ENCODE data around the gene HBA2. TPM values are rescaled to one million over a fixed set of nuclear protein-coding genes. Genes with fewer than 3 reads are reported as not detected.
"Not testable (repeated sequence)": the region's sequence is repeated elsewhere in the genome, so short reads cannot be mapped to it uniquely, and the experiment has no call there.

The HBA2 gene
- 232 TPM for total RNA-seq
- long read RNA-seq, transcript HBA2-201 (3 exons, 576 nt) = major isoform, 62 of 71 reads
- long read RNA-seq, transcript HBA2-203 (2 exons, 640 nt) = minor isoform, 9 of 71 reads
- long read RNA-seq, partial matches to known transcripts = 0 of 71 reads
- long read RNA-seq, other reads (novel, unspliced or antisense) = 0 of 71 reads

DNA sequence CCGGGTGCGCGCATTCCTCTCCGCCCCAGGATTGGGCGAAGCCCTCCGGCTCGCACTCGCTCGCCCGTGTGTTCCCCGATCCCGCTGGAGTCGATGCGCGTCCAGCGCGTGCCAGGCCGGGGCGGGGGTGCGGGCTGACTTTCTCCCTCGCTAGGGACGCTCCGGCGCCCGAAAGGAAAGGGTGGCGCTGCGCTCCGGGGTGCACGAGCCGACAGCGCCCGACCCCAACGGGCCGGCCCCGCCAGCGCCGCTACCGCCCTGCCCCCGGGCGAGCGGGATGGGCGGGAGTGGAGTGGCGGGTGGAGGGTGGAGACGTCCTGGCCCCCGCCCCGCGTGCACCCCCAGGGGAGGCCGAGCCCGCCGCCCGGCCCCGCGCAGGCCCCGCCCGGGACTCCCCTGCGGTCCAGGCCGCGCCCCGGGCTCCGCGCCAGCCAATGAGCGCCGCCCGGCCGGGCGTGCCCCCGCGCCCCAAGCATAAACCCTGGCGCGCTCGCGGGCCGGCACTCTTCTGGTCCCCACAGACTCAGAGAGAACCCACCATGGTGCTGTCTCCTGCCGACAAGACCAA lies at the start of gene HBA2:
Gene HBA2, plus strand, starts transcription at position 503 of the 568 bp plus-strand sequence. Its CDS starts 37 bp downstream, at position 540.
- H3K4me3 ChIP-seq; ATAC-seq; H3K9me3 ChIP-seq; DNase-seq; H3K27ac ChIP-seq; intact Hi-C loops (cut with DNase I); H3K36me3 ChIP-seq; H3K4me1 ChIP-seq: not testable (repeated sequence)
- peaks cover 69% of the 10 kb centered on the region for H3K27me3 ChIP-seq (ENCODE audit: low read depth)

DNA sequence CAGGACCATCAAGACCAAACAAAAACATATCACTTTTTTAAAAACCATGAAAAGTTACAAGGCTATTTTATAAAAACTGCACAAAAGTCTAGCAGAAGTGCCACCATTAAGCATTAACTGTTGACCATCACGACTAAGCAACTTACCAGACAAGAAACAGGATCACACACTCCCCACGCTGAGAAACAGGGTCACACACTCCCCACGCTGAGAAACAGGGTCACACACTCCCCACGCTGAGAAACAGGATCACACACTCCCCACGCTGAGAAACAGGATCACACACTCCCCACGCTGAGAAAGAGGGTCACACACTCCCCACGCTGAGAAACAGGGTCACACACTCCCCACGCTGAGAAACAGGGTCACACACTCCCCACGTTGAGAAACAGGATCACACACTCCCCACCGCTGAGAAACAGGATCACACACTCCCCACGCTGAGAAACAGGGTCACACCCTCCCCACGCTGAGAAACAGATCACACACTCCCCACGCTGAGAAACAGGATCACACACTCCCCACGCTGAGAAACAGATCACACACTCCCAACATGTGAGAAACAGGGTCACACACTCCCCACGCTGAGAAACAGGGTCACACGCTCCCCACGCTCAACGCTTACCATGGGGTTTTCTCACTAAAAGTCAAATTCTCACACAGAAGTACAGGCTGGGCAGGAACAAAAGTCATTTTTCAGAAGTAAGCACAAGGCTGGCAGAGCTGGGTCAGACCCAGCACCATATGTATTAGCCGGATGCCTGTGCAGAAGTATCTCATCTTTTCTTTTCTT lies 48.9 kb upstream of the HBA2 start:
- ATAC-seq; intact Hi-C loops (cut with DNase I); H3K27ac ChIP-seq; H3K4me1 ChIP-seq; DNase-seq; H3K27me3 ChIP-seq (ENCODE audit: low read depth); H3K9me3 ChIP-seq; H3K4me3 ChIP-seq: not testable (repeated sequence)
- peaks cover 22% of the 10 kb centered on the region for H3K36me3 ChIP-seq

DNA sequence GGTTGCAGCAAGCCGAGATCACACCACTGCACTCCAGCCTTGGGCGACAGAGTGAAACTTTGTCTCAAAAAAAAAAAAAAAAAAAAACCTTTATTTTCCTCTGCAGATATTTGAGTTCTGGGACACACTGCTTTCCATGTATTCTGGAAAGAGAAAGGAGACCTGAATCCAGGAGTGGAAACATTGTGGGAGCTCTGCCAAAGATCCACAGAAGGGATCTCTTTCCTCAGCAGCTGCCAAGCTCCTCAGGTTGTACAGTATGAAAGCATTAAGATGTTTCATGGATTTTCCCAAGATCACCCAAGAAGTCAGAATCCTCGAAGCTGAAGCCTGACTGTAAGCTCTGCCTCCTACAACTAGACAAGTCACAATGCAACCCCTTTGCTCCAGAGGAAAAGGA lies 47.7 kb upstream of the HBA2 start:
- Histone ChIP-seq H3K4me3 (no peak overlapping the region), H3K36me3 (peaks cover 22% of the 10 kb centered on the region), H3K4me1 (no peaks in the 10 kb centered on the region), H3K27ac (no peak overlapping the region), H3K9me3 (no peaks in the 10 kb centered on the region), H3K27me3 (ENCODE audit: low read depth) (no peaks in the 10 kb centered on the region)
- no peak for ATAC-seq
- TF ChIP-seq, protein P1, sequence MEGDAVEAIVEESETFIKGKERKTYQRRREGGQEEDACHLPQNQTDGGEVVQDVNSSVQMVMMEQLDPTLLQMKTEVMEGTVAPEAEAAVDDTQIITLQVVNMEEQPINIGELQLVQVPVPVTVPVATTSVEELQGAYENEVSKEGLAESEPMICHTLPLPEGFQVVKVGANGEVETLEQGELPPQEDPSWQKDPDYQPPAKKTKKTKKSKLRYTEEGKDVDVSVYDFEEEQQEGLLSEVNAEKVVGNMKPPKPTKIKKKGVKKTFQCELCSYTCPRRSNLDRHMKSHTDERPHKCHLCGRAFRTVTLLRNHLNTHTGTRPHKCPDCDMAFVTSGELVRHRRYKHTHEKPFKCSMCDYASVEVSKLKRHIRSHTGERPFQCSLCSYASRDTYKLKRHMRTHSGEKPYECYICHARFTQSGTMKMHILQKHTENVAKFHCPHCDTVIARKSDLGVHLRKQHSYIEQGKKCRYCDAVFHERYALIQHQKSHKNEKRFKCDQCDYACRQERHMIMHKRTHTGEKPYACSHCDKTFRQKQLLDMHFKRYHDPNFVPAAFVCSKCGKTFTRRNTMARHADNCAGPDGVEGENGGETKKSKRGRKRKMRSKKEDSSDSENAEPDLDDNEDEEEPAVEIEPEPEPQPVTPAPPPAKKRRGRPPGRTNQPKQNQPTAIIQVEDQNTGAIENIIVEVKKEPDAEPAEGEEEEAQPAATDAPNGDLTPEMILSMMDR (IDR thresholded peaks at IDR 0.05) = no peak
- no peak for DNase-seq
- intact Hi-C loops (cut with DNase I) = no loop called here

DNA sequence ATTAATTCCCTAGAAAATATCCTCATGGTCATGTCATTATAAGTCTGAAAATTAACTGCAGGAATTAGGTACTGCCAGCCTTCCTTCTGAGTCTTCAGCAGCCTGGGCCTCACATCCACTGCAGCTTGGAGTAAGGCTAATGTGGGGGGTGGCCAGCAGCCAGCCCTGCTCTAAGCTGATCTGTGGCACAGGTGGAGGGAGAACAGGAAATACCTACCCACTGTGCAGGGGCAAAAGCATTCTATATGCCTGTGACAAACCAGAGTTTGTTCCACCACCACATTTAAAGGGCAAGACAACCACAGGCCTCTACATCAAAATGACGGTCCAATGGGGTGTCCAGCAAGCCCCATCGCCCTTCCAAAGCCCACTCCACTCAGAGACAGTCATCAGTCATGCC lies 43.6 kb upstream of the HBA2 start:
- no peaks in the 10 kb centered on the region for H3K27me3 ChIP-seq (ENCODE audit: low read depth)
- H3K36me3 ChIP-seq = peaks cover 9% of the 10 kb centered on the region
- ATAC-seq = no peak
- no peaks in the 10 kb centered on the region for H3K4me1 ChIP-seq
- intact Hi-C loops (cut with DNase I) = no loop called here
- H3K9me3 ChIP-seq = no peaks in the 10 kb centered on the region
- H3K4me3 ChIP-seq = no peak overlapping the region
- DNase-seq = no peak
- no peak overlapping the region for H3K27ac ChIP-seq
- TF ChIP-seq, protein P1 (IDR thresholded peaks at IDR 0.05) = no peak

DNA sequence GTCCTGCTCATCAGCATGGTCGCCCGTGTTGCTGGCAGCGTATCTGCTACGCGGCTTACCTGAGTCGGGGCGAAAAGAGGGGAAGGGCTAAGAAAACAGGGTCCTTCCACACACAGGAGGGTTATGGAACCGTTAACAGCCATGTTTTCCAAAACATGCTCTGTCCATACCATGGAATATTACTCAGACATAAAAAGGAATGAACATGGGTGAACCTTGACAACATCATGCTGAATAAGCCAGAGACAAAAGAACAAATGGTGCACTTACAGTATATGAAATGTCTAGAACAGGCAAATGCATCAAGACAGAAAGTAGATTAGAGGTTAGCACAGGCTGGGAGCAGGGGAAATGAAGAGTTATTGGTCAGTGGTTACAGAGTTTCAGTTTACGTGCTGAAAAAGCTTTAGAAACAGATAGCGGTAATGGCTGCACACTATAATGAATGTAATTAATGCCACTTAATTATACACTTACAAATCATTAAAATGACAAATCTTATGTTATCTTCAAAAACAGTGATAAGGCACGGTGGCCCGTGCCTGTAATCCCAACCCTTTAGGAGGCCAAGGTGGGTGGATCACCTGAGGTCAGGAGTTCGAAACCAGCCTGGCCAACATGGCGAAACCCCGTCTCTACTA lies 42.0 kb upstream of the HBA2 start:
- DNase-seq (no peak), ATAC-seq (no peak)
- no peaks in the 10 kb centered on the region for H3K27me3 ChIP-seq (ENCODE audit: low read depth)
- TF ChIP-seq, protein P1 (IDR thresholded peaks at IDR 0.05) = no peak
- intact Hi-C loops (cut with DNase I) = no loop called here
- H3K9me3 ChIP-seq = no peaks in the 10 kb centered on the region
- no peaks in the 10 kb centered on the region for H3K4me1 ChIP-seq
- no peak overlapping the region for H3K27ac ChIP-seq
- no peak overlapping the region for H3K4me3 ChIP-seq
- H3K36me3 ChIP-seq = peaks cover 6% of the 10 kb centered on the region

DNA sequence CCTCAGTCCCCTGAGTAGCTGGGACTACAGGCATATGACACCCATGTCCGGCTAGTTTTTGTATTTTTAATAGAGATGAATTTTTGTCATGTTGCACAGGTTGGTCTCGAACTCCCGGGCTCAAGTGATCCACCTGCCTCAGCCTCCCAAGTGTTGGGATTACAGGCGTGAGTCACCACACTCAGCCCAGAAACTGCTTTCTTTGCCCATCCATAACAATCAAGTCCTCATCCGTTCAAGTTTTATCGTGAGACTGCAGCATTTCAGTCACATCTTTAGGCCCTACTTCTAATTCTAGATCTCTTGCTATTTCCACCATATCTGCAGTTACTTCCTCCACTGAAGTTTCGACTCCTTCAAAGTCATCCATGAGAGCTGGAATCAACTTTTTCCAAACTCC lies 40.6 kb upstream of the HBA2 start:
- intact Hi-C loops (cut with DNase I) = no loop called here
- Histone ChIP-seq H3K4me3 (no peak overlapping the region), H3K27ac (no peak overlapping the region), H3K4me1 (peaks cover 3% of the 10 kb centered on the region), H3K36me3 (peaks cover 6% of the 10 kb centered on the region), H3K27me3 (ENCODE audit: low read depth) (no peaks in the 10 kb centered on the region), H3K9me3 (no peaks in the 10 kb centered on the region)
- ATAC-seq = no peak
- TF ChIP-seq, protein P1 (IDR thresholded peaks at IDR 0.05) = no peak
- DNase-seq = no peak

Measured in lower lobe of right lung (tissue), 2 donors.